ENCODE results near the gene CD81. TPM values are rescaled to one million over a fixed set of nuclear protein-coding genes. Genes with fewer than 3 reads are reported as not detected.

CD81 gene
- total RNA-seq, 1 experiment from 2014 or later: 183 TPM

GRCh38 chr11:2365571-2366210 is 11.4 kb upstream of the CD81 start:
- POLR2A ChIA-PET: no interaction called here

GRCh38 chr11:2366276-2366675 is 10.8 kb upstream of the CD81 start:
- H3K27ac Mint-ChIP-seq (ENCODE audit: low read depth, unreplicated experiment): no peak overlapping the region
- no peaks in the 10 kb centered on the region for H3K36me3 Mint-ChIP-seq (ENCODE audit: insufficient read depth, unreplicated experiment)
- H3K4me1 Mint-ChIP-seq (ENCODE audit: insufficient read depth, unreplicated experiment): no peaks in the 10 kb centered on the region
- intact Hi-C loops (cut with micrococcal nuclease): no loop called here
- CTCF ChIA-PET: interaction anchor here (2.2 kb wide), 1 partner anchor 61 kb away, joined by 6 read pairs; no protein-coding TSS in a partner anchor
- no peak for DNase-seq (ENCODE audit: unreplicated experiment)
- TF ChIP-seq CTCF (IDR thresholded peaks at IDR 0.05; ENCODE audit: unreplicated experiment): no peak
- no TSS peak for BruUV-seq (replicated peaks)
- H3K4me3 Mint-ChIP-seq (ENCODE audit: unreplicated experiment): no peak overlapping the region
- POLR2A ChIA-PET: no interaction called here
- H3K27me3 Mint-ChIP-seq (ENCODE audit: insufficient read depth, unreplicated experiment): peaks cover 26% of the 10 kb centered on the region
- H3K9me3 Mint-ChIP-seq (ENCODE audit: unreplicated experiment): no peaks in the 10 kb centered on the region

More at GRCh38 chr11:2365571-2366210, 11.4 kb upstream of the CD81 start:
- intact Hi-C loops (cut with micrococcal nuclease): no loop called here
- Mint-ChIP-seq H3K4me3 (ENCODE audit: unreplicated experiment) (no peak overlapping the region), H3K4me1 (ENCODE audit: insufficient read depth, unreplicated experiment) (no peaks in the 10 kb centered on the region), H3K27ac (ENCODE audit: low read depth, unreplicated experiment) (no peak overlapping the region), H3K27me3 (ENCODE audit: insufficient read depth, unreplicated experiment) (peaks cover 26% of the 10 kb centered on the region), H3K9me3 (ENCODE audit: unreplicated experiment) (no peaks in the 10 kb centered on the region), H3K36me3 (ENCODE audit: insufficient read depth, unreplicated experiment) (no peaks in the 10 kb centered on the region)
- CTCF ChIA-PET: no interaction called here
- no TSS peak for BruUV-seq (replicated peaks)
- DNase-seq (ENCODE audit: unreplicated experiment): no peak
- TF ChIP-seq CTCF (IDR thresholded peaks at IDR 0.05; ENCODE audit: unreplicated experiment): no peak

- no peak for DNase-seq (ENCODE audit: unreplicated experiment)
- no peak overlapping the region for H3K4me3 Mint-ChIP-seq (ENCODE audit: unreplicated experiment)
- no peaks in the 10 kb centered on the region for H3K36me3 Mint-ChIP-seq (ENCODE audit: insufficient read depth, unreplicated experiment)
- POLR2A ChIA-PET: interaction anchor here (1.3 kb wide), 1 partner anchor 11 kb away, joined by 4 read pairs; no protein-coding TSS in a partner anchor
- TF ChIP-seq CTCF (IDR thresholded peaks at IDR 0.05; ENCODE audit: unreplicated experiment): no peak
- H3K4me1 Mint-ChIP-seq (ENCODE audit: insufficient read depth, unreplicated experiment): no peaks in the 10 kb centered on the region
- H3K27me3 Mint-ChIP-seq (ENCODE audit: insufficient read depth, unreplicated experiment): peaks cover 23% of the 10 kb centered on the region
- CTCF ChIA-PET: interaction anchor here (0.6 to 2.2 kb wide), 3 partner anchors 54 to 174 kb away, joined by 3 to 6 read pairs (median 3); no protein-coding TSS in a partner anchor
- no peaks in the 10 kb centered on the region for H3K9me3 Mint-ChIP-seq (ENCODE audit: unreplicated experiment)
- H3K27ac Mint-ChIP-seq (ENCODE audit: low read depth, unreplicated experiment): no peak overlapping the region
- intact Hi-C loops (cut with micrococcal nuclease): no loop called here
- BruUV-seq (replicated peaks): no TSS peak
These were observed 10.4 kb upstream of the CD81 start for GRCh38 chr11:2366733-2367132.

- no peak for TF ChIP-seq CTCF (IDR thresholded peaks at IDR 0.05; ENCODE audit: unreplicated experiment)
- no peak overlapping the region for H3K27ac Mint-ChIP-seq (ENCODE audit: low read depth, unreplicated experiment)
- CTCF ChIA-PET: interaction anchor here (0.6 to 2.2 kb wide), 5 partner anchors 9 to 175 kb away, joined by 3 to 6 read pairs (median 3); no protein-coding TSS in a partner anchor
- no TSS peak for BruUV-seq (replicated peaks)
- no peak overlapping the region for H3K4me3 Mint-ChIP-seq (ENCODE audit: unreplicated experiment)
- no peaks in the 10 kb centered on the region for H3K9me3 Mint-ChIP-seq (ENCODE audit: unreplicated experiment)
- H3K27me3 Mint-ChIP-seq (ENCODE audit: insufficient read depth, unreplicated experiment): peaks cover 15% of the 10 kb centered on the region
- H3K4me1 Mint-ChIP-seq (ENCODE audit: insufficient read depth, unreplicated experiment): no peaks in the 10 kb centered on the region
- no peaks in the 10 kb centered on the region for H3K36me3 Mint-ChIP-seq (ENCODE audit: insufficient read depth, unreplicated experiment)
- intact Hi-C loops (cut with micrococcal nuclease): no loop called here
- DNase-seq (ENCODE audit: unreplicated experiment): no peak
- POLR2A ChIA-PET: interaction anchor here (1.3 kb wide), 1 partner anchor 11 kb away, joined by 4 read pairs; no protein-coding TSS in a partner anchor
These were observed 9.6 kb upstream of the CD81 start for GRCh38 chr11:2367266-2368160.
